Limb (tissue), 2 donors: ENCODE measurements around the gene MYCN.

ENCODE experiments used
- DNase-seq, 2 donors: peaks; one replicate each; pipeline ENCODE4 v3.0.0-alpha.2; 2016; ENCODE audit errors: extremely low spot score in 2 of 2

The MYCN gene

DNA sequence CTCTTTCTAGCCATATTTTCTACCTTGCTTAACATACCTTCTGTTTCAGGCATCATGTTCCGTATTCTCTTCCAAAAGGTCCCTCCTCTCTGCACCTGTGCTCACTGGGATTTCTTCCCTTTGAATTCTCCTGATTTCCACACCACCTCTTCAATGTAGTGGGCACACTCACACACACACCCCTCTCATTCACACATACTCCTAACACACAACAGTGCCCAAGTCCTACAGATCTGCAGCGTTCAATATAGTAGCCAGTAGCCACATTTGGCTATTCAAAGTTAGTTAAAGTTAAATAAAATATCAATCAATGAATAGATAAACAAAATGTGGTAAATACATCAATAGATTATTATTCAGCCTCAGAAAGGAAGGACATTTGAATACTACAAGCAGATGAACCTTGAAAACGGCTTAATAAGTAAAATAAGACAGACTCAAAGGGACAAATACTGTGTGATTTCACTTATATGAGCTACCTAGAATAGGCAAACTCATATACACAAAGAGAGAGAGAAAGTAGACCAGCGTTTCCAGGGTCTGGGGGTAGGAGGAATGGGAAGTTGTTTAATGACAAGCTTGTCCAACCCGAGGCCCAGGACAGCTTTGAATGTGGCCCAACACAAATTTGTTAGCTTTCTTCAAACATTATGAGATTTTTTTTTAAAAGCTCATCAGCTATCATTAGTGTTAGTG, 34.4 kb downstream of the MYCN start:
- DNase-seq = no peak

DNA sequence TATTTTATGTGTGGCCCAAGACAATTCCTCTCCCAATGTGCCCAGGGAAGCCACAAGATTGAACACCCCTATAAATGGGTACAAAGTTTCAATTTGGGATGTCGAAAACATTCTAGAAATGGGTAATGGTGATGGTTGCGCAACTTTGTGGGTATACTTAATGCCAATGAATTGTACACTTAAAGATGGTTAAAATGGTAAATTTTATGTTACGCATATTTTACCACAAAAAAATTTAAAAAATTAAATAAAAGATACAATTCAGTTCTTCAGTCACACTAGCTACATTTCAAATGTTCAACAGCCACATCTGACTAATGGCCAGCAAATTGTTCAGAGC, 34.9 kb downstream of the MYCN start:
- DNase-seq = no peak

DNA sequence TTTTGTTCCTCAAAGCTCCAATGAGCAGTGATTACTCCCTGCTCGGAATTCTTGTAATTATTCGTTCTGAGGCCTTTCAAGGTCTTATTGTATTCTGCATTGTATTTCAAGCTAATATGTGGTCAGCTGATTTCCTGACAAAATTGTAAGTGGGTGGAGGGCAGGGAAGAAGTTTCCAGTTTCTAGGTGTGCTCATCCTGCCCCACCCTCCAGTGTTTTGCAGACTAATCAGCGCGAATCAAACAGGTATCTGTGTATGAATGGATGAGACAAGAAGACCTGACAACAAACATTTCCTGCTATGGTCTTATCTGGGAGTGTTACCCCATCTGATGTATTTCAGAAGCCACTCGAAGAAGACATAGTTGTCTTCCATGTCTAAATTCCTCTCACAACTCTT, 35.3 kb downstream of the MYCN start:
- no peak for DNase-seq

DNA sequence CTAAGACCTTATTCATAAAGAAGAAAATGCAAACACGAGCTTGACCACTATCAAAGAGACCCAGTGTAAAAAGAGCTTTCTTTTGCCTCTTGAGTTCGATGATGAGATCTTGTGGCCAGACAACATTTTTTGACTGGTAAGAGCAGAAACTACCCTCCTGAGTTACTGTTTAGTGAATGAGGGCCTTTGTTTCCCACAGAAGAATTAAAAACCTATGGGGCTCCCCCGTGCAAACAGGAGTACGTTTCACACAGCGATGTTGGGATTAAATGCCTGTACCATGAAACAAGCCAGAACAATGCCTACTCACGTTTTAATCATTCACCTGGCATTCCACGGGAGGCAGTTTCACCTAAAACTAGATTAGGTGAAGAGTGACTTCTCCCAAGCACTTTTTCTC, 36.0 kb downstream of the MYCN start:
- no peak for DNase-seq

DNA sequence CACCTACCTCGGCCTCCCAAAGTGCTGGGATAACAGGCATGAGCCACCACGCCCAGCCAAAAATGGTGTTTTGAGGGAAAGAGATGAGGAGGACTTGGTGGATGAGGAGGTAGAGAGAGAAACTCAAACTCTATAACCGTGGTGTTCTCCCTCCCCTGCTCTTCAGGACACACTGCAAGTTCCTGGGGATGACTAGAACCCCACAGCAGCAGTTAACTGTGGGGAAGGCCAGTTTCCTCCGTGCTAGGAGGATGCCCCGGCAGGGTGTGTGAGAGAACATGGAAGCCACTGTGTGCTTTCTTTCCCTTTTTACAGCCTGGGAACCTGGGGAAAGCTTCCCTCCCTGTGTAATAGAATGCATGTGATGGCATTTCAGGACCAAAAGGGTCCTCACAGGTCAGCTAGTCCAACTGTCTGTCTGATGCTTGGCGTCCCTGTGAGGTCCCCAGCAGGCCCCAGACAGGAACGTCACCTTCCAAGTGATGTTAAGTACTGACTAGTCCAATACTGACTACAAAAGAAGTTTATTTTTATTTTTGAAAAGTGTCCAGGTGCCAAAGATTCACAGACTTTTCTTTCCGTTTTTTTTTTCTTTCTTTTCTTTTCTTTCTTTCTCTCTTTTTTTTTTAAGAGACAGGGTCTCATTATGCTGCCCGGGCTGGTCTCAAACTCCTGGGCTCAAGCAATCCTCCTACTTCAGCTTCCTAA, 38.9 kb downstream of the MYCN start:
- no peak for DNase-seq

DNA sequence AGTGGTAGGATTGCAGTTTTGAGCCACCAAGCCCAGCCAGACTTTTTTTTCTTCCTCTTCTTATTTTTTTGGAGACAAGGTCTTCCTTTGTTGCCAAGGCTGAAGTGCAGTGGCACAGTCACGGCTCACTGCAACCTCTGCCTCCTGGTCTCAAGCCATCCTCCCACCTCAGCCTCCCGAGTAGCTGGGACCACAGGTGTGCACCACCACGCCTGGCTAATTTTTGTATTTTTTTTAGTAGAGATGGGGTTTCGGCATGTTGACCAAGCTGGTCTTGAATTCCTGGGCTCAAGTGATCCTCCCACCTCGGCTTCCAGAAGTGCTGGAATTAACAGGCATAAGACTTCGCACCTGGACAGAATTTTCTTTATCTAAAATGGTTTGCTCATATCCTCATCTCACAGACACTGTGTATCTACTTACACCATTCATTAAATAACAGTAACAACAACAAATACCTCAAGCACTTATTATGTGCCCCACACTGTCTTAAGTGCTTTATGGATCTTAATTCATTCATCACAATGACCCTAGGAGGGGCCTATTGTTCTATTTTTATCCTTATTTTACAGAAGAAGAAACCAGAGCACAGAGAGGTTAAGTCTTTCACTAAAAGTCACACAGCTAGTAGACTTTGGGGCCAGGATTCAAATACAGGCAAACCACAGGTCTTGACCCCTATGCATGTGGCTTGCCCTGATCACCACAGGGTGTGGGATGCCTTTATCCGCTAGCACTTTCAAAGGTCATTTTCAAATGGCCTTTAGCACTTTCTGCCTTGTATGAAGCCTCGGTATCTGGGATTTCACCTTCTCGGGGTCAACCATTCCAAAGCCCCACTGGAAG, 39.6 kb downstream of the MYCN start:
- no peak for DNase-seq

DNA sequence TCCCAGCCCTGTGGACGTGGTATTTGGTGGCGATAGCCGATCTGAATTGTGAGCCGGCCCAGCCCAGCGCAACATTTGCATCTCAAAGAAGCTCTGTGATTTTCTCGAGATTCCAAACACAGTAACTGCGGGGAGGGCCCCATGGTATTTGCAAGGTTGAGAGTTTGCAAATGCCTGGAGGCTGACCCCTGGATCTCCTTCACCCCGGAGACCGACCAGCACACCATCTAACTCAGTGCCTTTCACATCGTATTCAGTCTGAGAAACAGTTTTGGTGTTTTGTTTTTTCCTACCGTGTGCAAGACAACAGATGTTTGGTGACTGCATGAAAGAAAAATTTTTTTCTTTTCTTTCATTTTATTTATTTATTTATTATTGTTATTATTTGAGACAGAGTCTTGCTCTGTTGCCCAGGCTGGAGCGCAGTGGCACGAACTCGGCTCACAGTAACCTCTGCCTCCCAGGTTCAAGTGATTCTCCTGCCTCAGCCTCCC, 40.3 kb downstream of the MYCN start:
- DNase-seq = no peak

DNA sequence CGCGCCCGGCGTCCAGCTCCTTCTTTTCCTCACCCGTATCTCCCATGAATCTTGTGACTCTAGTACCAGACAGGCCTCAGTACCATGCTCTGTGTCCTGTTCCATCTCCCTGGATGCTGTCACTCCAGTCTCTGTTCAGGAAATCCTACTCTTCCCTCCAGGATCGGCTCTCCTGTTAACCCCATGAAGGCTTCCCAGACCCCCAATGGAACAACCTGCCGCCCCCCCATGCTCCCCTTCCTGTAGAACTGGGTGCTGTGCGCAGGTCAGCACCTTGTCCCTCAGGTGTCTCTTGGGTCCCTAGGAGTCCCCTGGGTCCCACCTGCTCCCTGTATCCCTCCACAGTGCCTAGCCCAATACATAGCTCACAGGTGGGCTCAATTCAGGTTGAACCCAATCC, 41.3 kb downstream of the MYCN start:
- DNase-seq = no peak

DNA sequence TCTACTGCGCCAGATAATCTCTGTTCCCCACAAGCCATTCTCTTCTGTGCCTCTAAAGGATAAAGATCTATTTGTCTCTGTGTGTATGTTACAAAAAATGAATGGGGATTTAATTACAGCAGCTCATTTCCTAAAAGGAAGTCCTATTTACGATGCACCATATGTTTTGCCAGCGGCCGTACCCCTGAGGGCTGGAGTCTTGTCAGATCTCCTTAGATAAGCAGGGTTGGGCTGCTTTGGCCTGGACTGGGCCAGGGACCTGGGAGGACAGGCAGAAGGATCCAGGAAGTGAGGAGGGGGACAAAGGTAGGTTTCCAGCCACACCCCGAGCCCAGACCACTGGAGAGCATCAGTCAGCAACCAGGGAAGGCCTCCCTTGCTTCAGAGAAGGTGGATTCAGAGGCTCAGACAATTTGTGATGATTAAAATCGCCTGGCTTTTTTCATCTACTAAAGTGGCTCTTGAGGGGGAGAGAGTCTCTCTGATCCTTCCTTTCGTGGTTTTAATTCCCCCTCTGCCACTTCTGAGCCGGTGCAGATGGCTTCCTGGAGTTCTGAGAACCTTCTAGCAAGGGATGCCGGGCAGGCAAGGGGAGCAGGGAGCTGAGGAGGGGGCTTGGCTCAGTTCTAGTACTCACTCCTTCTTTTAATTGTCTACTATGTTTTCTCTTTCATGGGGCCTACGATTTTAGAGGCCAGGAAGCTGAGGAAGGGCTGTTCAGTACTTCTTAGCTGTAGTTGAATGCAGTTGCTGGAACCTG, 42.1 kb downstream of the MYCN start:
- DNase-seq = no peak

DNA sequence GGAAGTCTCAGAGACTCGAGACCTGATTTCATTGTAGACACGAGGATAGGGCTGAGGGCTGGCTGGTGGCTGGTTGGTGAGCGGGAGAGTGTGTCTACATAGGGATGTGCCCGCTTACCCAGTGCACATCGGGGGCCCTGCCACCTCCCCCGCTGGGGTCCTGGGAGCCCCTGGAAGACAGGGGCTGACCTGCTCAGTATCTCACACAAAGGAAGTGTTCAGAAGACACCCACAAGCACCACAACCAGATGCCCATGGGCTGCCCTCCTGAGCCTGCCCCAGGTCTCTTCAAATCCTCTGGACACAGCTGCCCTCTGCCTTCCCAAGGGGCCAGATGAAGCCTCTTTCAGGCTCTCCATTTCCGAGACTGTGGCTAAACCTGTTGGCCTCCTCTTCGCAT, 43.1 kb downstream of the MYCN start:
- DNase-seq = no peak

DNA sequence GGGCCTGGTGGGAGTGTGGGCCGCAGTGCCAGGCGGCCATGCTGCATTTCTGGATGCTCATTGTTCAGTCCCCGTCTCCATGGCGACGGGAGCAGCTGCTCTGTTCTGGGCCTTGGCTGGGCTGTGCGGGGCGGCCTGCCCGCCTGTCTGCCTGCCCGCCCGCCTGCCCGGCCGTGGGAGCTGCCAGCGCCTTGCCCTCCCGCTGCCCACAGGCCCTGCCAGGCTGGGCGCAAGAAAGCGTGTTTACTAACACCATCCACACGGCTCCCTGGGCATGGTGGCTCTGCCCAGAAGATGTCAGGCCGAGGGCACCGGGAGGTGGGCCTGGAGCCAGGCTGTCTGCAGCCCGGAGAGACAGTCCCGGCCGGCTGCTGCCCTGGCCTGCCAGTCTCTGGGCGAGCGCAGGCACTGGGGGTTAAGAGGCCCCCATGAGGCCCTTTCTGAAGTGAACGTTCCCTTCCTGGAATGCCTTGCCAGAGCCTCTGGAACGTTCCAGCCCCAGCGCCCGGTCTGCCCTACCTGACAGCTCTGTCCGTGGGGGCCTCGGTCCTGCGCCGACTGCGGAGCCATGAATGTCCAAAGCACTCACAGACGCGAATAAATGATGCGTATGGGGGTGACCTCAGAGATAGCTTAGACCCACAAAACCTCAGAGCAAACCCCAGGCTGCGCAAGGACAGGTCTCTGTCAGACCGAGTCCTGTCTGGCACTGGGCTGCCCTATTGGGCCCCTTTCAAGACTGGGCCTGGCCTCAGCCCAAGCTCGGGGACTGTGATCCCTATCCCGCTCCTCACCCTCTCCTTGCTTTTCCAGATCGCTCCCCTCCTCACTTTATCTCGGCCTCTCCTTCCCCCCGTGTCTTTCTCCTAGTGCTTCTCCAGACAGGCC, 44.3 kb downstream of the MYCN start:
- peak; percentile 44 to 81 for DNase-seq

DNA sequence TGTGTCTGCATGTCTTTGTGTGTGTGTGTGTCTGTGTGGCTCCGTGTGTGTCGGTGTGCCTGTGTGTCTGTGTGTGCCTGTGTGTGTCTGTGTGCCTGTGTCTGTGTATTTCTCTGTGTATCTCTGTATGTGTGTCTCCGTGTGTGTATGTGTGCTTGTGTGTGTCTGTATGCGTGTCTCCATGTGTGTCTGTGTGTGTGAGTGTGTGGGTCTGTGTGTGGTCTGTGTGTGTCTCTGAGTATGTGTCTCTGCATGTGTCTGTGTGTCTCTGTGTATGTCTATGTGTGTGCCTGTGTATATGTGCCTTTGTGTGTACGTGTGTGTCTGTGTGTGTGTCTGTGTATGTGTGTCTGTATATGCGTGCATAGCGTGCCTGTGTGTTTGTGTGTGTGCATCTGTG, 45.2 kb downstream of the MYCN start:
- no peak for DNase-seq

DNA sequence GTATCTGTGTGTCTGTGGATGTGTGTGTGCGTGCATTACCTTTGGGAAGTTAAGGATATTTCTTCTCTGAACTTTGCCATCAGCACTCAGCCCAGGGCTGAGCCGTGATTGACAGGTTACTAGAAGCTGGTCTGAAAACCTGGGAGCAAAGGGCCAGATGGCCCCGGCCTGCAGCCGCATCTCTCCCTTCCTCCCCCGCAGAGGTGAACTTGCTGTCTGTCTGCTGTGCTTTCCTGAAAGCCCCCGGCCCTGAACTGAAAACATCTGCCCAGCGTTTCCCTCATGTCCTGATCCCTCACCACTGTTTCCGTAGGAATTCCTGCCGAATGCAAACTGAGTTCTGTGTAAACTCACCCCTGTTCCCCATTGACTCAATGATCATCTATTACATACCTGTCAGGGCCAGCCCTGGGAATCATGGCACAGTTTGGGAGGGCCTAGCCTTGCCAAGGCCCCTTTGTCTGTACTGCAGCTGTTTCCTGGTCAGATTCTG, 45.8 kb downstream of the MYCN start:
- DNase-seq = no peak

DNA sequence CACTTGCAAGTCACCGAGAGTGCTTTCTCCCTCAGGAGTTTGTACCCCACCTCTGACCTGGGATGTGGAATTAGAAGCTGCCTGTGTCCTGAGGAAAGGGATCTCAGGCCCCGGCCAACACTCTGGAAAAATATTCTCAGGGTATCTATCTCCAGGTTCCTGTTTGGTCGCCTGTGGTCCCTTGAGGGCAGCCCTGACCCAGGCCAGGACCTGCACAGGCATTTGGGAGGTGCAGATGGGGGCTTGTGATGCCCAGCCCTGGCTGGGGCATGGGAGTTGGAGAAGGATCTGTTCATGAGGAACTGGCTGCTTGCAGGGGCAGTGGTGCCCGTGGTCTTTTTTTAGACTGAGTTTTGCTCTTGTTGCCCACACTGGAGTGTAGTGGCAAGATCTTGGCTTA, 46.3 kb downstream of the MYCN start:
- no peak for DNase-seq

DNA sequence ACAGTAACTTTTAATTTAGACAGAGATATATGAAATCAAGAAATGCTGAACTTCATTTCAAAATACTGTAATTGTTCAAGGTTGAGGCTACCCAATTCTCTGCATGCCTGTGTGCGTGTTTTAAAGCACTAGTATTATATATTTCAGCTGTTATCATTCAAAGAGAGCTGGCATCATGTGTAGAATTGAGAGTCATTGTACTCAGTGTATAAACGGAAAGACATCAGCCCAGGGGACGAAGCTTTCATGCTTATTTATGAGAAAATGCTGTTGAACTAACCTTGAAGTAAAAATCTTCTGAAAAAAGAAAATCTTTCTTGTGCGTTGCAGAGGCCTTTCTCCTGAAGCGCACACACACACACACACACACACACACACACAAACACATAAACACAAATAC, 48.4 kb downstream of the MYCN start:
- DNase-seq = no peak

DNA sequence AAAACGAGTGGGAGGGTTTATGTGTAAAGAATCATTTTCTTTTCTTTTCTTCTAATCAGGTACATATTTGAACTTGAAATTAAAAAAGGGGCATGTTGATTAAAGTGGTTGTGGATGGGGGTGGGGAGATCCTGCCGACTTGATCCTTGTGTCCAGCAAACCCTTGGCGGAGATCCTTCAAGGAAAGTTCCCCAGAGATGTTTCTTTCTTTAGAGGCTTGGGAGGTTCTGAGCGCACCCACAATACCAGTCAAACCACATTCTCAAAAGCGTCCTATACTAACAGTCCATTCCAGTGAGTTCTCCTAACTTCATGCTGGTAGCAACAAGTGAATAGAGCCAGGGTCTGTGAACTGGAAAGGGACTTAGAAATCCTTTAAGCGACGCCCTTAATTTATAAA, 49.2 kb downstream of the MYCN start:
- DNase-seq = no peak

DNA sequence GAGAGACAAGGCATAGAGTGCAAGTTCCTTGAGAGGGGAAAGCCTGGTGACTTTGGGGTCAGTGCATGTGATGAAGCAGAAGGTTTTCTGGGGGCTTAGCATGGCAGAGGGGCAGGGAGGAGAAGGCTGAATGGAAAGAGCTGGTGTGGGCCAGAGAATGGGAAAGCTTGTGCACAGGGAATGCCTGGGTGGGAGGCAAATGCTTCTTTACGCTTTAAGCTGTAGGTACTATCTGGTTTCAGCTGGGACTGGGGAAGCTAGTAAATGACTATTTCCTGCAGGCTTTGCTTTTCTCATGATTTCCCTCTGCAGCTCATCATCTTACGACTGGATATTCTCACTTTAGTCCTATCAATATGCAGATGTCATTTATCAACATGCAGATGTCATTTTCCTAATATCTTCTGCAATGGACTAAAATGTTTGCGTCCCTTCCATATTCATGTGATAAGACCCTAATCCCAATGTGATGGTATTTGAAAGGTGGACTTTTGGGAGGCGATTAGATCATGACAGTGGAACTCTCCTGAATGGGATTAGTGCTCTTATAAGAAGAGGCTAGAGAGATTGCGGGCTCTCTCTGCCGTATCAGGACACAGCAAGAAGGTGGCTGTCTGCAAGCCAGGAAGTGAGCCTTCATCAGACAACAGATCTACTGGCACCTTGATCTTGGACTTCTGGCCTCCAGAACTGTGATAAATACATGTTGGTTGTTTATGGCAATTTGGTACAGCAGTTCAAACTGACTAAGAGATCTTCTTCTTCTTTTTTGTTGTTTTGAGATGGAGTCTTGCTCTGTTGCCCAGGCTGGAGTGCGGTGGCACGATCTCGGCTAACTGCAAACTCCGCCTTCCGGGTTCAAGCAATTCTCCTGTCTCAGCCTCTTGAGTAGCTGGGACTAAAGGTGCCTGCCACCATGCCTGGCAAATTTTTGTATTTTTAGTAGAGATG, 50.1 kb downstream of the MYCN start:
- DNase-seq = no peak

DNA sequence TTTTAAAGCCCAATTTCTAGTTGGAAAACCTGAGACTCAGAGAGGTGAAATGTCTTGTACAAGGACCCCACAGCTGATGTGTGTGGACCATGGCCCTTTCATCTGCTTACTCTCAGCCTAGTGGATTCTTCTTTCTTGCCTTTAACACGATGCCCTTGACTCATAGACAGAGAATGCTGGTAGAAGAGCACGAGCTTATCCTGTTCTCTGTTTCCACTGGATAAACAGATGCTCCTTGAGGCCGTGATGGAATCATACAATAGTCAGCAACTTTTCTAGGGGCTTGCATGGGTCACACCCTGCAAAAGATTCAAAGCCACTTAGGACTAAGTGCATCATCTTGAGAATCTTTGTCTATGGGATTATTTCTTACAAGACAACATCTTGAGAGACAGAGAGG, 50.9 kb downstream of the MYCN start:
- DNase-seq = no peak

DNA sequence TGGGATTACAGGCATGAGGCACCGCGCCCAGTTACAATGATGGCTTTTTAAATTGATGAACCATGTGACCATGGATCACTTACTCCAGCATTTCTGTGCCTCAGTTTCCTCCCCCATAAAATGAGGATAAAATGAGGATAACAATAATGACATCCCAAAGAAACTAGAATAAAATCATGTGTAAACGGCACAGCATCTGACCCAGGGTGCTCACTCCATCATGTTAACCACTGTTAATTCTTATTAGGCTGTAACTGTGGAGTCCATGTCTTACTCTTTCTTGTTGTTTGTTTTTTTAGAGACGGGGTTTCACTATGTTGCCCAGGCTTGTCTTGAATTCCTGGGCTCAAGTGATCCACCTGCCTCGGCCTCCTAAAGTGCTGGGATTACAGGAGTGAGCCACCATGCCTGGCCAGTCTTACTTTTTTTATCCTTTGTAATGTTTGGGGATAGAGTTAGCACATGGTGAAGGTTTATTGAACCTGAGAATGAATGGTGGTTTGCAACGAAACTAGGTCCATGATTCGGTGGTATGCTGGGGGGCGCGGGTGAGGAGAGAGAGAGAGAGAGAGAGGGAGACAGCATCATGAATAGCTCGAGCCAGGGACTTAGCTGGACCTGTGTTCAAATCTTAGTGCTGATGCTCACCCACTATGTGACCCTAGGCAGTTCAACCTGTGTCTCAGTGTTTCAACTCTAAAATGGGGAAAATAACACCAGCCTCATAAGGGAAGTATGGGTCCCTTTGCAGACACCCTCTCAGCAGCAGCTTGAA, 52.3 kb downstream of the MYCN start:
- no peak for DNase-seq
